OCI-LY1 (cell line): ENCODE results near the gene SCFD1.

Experiments
- H2AFZ ChIP-seq: fragments of 200-600 bp; sonication (generic), shearing (Covaris generic); 2 replicates; pipeline ENCODE4 v1.6.0; 2014; ENCODE audit warnings: antibody characterized with exemption, mild to moderate bottlenecking, low read length
- H3F3A ChIP-seq: fragments of 200-600 bp; sonication (generic), shearing (Covaris generic); 2 replicates; pipeline ENCODE4 v1.6.0; 2014; ENCODE audit warnings: mild to moderate bottlenecking, antibody characterized with exemption, low read length, moderate library complexity; ENCODE audit not compliant: insufficient read depth
- H3K27ac ChIP-seq: fragments of 200-600 bp; sonication (generic); 2 replicates; pipeline ENCODE4 v1.5.1; 2014; ENCODE audit warnings: low read length, mixed run types, mild to moderate bottlenecking, low read depth; ENCODE audit not compliant: poor library complexity, severe bottlenecking
- H3K27me3 ChIP-seq: fragments of 200-600 bp; sonication (generic); 2 replicates; pipeline ENCODE4 v1.6.0; 2014; ENCODE audit warnings: antibody characterized with exemption, mild to moderate bottlenecking, low read length, moderate library complexity; ENCODE audit not compliant: insufficient read depth
- H3K36me3 ChIP-seq: fragments of 200-600 bp; sonication (generic); 2 replicates; pipeline ENCODE4 v1.6.1; 2014; ENCODE audit warnings: mild to moderate bottlenecking, antibody characterized with exemption, low read length, moderate library complexity, mixed read lengths; ENCODE audit not compliant: insufficient read depth
- H3K4me1 ChIP-seq: fragments of 200-600 bp; sonication (generic); 2 replicates; pipeline ENCODE4 v1.5.1; 2014; ENCODE audit warnings: mild to moderate bottlenecking, low read length, moderate library complexity; ENCODE audit not compliant: insufficient read depth, severe bottlenecking
- H3K4me2 ChIP-seq: fragments of 200-600 bp; sonication (generic), shearing (Covaris generic); 2 replicates; pipeline ENCODE4 v1.6.1; 2014; ENCODE audit warnings: low read length
- H3K4me3 ChIP-seq: fragments of 200-600 bp; sonication (generic); 2 replicates; pipeline ENCODE4 v1.5.1; 2014; ENCODE audit warnings: low read length, low read depth, mild to moderate bottlenecking, mixed read lengths; ENCODE audit not compliant: poor library complexity, severe bottlenecking
- H3K79me2 ChIP-seq: fragments of 200-600 bp; shearing (Covaris generic); 2 replicates; pipeline ENCODE4 v1.6.1; 2016; ENCODE audit warnings: mixed run types, low read length, mixed read lengths; ENCODE audit not compliant: insufficient read depth
- H3K9ac ChIP-seq: fragments of 200-600 bp; sonication (generic), shearing (Covaris generic); 2 replicates; pipeline ENCODE4 v1.6.1; 2014; ENCODE audit warnings: mild to moderate bottlenecking, low read length, mixed read lengths
- H3K9me2 ChIP-seq: fragments of 200-600 bp; sonication (generic), shearing (Covaris generic); 2 replicates; pipeline ENCODE4 v1.6.1; 2014; ENCODE audit warnings: low read depth, mild to moderate bottlenecking, low read length, mixed read lengths
- H3K9me3 ChIP-seq: fragments of 200-600 bp; shearing (Covaris generic); 2 replicates; pipeline ENCODE4 v1.6.1; 2014; ENCODE audit warnings: low read length, mixed read lengths
- H4K20me1 ChIP-seq: fragments of 200-600 bp; sonication (generic), shearing (Covaris generic); 2 replicates; pipeline ENCODE4 v1.6.0; 2016; ENCODE audit warnings: mild to moderate bottlenecking, low read length; ENCODE audit not compliant: insufficient read depth
- CTCF ChIP-seq: fragments of 200-600 bp; sonication (generic), shearing (Covaris generic); IDR thresholded peaks from 2 replicates; pipeline ENCODE4 v1.5.1; 2017; ENCODE audit warnings: mild to moderate bottlenecking, antibody characterized with exemption, low read length, moderate library complexity, mixed read lengths
- EZH2 ChIP-seq: fragments of 200-600 bp; sonication (generic), shearing (Covaris generic); IDR thresholded peaks from 2 replicates; pipeline ENCODE4 v1.8.0; 2017; ENCODE audit warnings: borderline replicate concordance, mixed run types, mild to moderate bottlenecking, antibody characterized with exemption, low read length, moderate library complexity, mixed read lengths

SCFD1 gene

GRCh38 chr14:30710876-30711275 is 88.8 kb downstream of the SCFD1 start:
- TF ChIP-seq CTCF, result no peak
- no peak for TF ChIP-seq EZH2
- Histone ChIP-seq H3K36me3 (peaks cover 33% of the 10 kb centered on the region), H2AFZ (no peak overlapping the region), H3K27me3 (no peaks in the 10 kb centered on the region), H3K9ac (no peak overlapping the region), H3K27ac (no peak overlapping the region), H3K9me3 (no peaks in the 10 kb centered on the region), H4K20me1 (no peaks in the 10 kb centered on the region), H3K9me2 (no peaks in the 10 kb centered on the region), H3K4me2 (no peak overlapping the region), H3K79me2 (no peaks in the 10 kb centered on the region), H3K4me1 (no peaks in the 10 kb centered on the region), H3F3A (no peaks in the 10 kb centered on the region), H3K4me3 (no peak overlapping the region)

- TF ChIP-seq EZH2 (no peak), CTCF (no peak)
- H3K27me3 ChIP-seq, result no peaks in the 10 kb centered on the region
These were observed 97.0 kb downstream of the SCFD1 start for GRCh38 chr14:30719137-30719536.

GRCh38 chr14:30725763-30726162 is 103.6 kb downstream of the SCFD1 start:
- H3K79me2 ChIP-seq, result no peaks in the 10 kb centered on the region
- H3K9me2 ChIP-seq, result no peaks in the 10 kb centered on the region
- no peak overlapping the region for H3K4me3 ChIP-seq
- H3K9ac ChIP-seq, result no peak overlapping the region
- peaks cover 6% of the 10 kb centered on the region for H3K4me1 ChIP-seq
- H3K36me3 ChIP-seq, result peaks cover 49% of the 10 kb centered on the region
- no peak overlapping the region for H2AFZ ChIP-seq
- H4K20me1 ChIP-seq, result no peaks in the 10 kb centered on the region
- no peaks in the 10 kb centered on the region for H3K27me3 ChIP-seq
- no peak overlapping the region for H3K27ac ChIP-seq
- H3F3A ChIP-seq, result no peaks in the 10 kb centered on the region
- H3K9me3 ChIP-seq, result no peaks in the 10 kb centered on the region
- H3K4me2 ChIP-seq, result no peak overlapping the region
- no peak for TF ChIP-seq CTCF
- no peak for TF ChIP-seq EZH2

More at GRCh38 chr14:30719137-30719536, 97.0 kb downstream of the SCFD1 start:
- H3K4me1 ChIP-seq, result no peaks in the 10 kb centered on the region
- H3K4me3 ChIP-seq, result no peak overlapping the region
- no peaks in the 10 kb centered on the region for H3K79me2 ChIP-seq
- H3K4me2 ChIP-seq, result no peak overlapping the region
- no peaks in the 10 kb centered on the region for H3K9me2 ChIP-seq
- no peaks in the 10 kb centered on the region for H3F3A ChIP-seq
- no peaks in the 10 kb centered on the region for H3K9me3 ChIP-seq
- no peak overlapping the region for H2AFZ ChIP-seq
- H3K27ac ChIP-seq, result no peak overlapping the region
- H4K20me1 ChIP-seq, result no peaks in the 10 kb centered on the region
- H3K36me3 ChIP-seq, result peaks cover 8% of the 10 kb centered on the region; the same call in 1 of the 2 replicates
- no peak overlapping the region for H3K9ac ChIP-seq
